RWPE2 (cell line): Measurements from ENCODE around the gene OR51E1.

Source experiments
- ATAC-seq: fragments of 200-7000 bp; cut with Tn5 transposase; 3 replicates; pipeline ENCODE4 v1.9.1; 2021; ENCODE audit warnings: low read depth
- DNase-seq: peaks from one replicate; pipeline ENCODE4 v3.0.0-alpha.2; 2020; ENCODE audit warnings: low spot score
- H3K27ac ChIP-seq: fragments of 450-650 bp; 2 replicates; pipeline ENCODE4 v1.5.1; 2017; ENCODE audit warnings: mild to moderate bottlenecking; ENCODE audit not compliant: poor library complexity, severe bottlenecking
- H3K27me3 ChIP-seq: fragments of 250-450 bp; sonication (Bioruptor Pico); 2 replicates; pipeline ENCODE4 v1.5.1; 2021; ENCODE audit warnings: mild to moderate bottlenecking, moderate library complexity; ENCODE audit not compliant: insufficient read depth, poor library complexity, severe bottlenecking
- H3K36me3 ChIP-seq: fragments of 250-450 bp; sonication (Bioruptor Pico); 2 replicates; pipeline ENCODE4 v1.5.1; 2020; ENCODE audit warnings: low read depth, mild to moderate bottlenecking, moderate library complexity
- H3K4me1 ChIP-seq: fragments of 250-450 bp; sonication (Bioruptor Pico); 2 replicates; pipeline ENCODE4 v1.5.1; 2021; ENCODE audit warnings: mild to moderate bottlenecking, moderate library complexity; ENCODE audit not compliant: insufficient read depth, poor library complexity, severe bottlenecking
- H3K4me3 ChIP-seq: fragments of 250-450 bp; sonication (Bioruptor Pico); 2 replicates; pipeline ENCODE4 v1.5.1; 2021; ENCODE audit warnings: mild to moderate bottlenecking, moderate library complexity; ENCODE audit not compliant: severe bottlenecking
- H3K9me3 ChIP-seq: fragments of 250-450 bp; sonication (Bioruptor Pico); 2 replicates; pipeline ENCODE4 v1.5.1; 2021; ENCODE audit warnings: mild to moderate bottlenecking, moderate library complexity; ENCODE audit not compliant: severe bottlenecking
- TF ChIP-seq, protein P1 (sequence below): fragments of 450-650 bp; IDR thresholded peaks from one replicate; pipeline ENCODE4 v1.5.1; 2017; ENCODE audit warnings: mild to moderate bottlenecking, moderate library complexity; ENCODE audit not compliant: poor library complexity, severe bottlenecking

Gene OR51E1

DNA sequence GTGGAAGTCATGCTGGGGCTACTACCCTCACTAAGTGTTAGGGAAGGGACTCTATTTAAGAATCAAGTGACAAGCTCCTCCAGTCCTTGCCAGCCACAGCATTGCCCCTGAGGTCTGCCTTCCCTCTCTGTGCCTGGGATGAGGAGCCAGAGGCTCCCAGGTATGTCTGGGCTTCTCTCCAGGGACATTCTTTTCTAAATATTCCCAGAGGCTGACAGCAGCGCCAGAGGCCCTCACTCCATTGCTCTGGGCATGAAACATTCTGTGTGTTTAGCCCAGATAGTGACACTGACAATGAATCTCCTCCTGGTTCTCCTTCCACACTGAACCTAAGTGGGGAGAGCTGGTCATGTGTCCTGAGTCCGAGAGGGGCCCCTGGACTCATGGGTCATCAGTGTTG, 2.2 kb downstream of the OR51E1 start:
- H3K36me3 ChIP-seq: no peaks in the 10 kb centered on the region
- H3K4me3 ChIP-seq: no peak overlapping the region
- H3K4me1 ChIP-seq: no peaks in the 10 kb centered on the region
- DNase-seq: no peak
- TF ChIP-seq, protein P1, sequence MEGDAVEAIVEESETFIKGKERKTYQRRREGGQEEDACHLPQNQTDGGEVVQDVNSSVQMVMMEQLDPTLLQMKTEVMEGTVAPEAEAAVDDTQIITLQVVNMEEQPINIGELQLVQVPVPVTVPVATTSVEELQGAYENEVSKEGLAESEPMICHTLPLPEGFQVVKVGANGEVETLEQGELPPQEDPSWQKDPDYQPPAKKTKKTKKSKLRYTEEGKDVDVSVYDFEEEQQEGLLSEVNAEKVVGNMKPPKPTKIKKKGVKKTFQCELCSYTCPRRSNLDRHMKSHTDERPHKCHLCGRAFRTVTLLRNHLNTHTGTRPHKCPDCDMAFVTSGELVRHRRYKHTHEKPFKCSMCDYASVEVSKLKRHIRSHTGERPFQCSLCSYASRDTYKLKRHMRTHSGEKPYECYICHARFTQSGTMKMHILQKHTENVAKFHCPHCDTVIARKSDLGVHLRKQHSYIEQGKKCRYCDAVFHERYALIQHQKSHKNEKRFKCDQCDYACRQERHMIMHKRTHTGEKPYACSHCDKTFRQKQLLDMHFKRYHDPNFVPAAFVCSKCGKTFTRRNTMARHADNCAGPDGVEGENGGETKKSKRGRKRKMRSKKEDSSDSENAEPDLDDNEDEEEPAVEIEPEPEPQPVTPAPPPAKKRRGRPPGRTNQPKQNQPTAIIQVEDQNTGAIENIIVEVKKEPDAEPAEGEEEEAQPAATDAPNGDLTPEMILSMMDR: no peak
- ATAC-seq: no peak
- H3K9me3 ChIP-seq: no peaks in the 10 kb centered on the region
- no peaks in the 10 kb centered on the region for H3K27me3 ChIP-seq
- H3K27ac ChIP-seq: no peak overlapping the region

DNA sequence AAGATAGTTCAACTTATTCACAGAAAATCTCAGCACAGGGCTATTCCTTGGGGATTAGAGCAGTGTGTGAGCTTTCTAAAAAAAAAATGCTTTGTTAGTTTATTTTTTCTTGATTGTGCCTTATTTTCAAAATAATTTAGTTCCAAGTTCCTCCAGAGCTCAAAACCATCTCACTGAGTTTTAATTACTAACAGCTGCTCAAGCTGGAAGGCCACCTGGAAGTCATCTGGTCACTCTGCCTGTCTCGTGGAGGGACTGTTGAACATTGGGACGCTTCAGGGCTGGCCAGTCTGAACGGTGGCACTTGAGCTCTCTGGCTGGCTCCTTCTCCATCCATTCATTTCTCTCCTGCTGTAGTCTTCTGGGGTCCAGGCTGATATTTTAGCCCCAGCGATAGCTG, 4.0 kb downstream of the OR51E1 start:
- H3K4me1 ChIP-seq: no peaks in the 10 kb centered on the region
- H3K27ac ChIP-seq: no peak overlapping the region
- H3K9me3 ChIP-seq: no peaks in the 10 kb centered on the region
- TF ChIP-seq, protein P1: no peak
- ATAC-seq (no peak), DNase-seq (no peak)
- H3K36me3 ChIP-seq: no peaks in the 10 kb centered on the region
- H3K27me3 ChIP-seq: no peaks in the 10 kb centered on the region
- no peak overlapping the region for H3K4me3 ChIP-seq

DNA sequence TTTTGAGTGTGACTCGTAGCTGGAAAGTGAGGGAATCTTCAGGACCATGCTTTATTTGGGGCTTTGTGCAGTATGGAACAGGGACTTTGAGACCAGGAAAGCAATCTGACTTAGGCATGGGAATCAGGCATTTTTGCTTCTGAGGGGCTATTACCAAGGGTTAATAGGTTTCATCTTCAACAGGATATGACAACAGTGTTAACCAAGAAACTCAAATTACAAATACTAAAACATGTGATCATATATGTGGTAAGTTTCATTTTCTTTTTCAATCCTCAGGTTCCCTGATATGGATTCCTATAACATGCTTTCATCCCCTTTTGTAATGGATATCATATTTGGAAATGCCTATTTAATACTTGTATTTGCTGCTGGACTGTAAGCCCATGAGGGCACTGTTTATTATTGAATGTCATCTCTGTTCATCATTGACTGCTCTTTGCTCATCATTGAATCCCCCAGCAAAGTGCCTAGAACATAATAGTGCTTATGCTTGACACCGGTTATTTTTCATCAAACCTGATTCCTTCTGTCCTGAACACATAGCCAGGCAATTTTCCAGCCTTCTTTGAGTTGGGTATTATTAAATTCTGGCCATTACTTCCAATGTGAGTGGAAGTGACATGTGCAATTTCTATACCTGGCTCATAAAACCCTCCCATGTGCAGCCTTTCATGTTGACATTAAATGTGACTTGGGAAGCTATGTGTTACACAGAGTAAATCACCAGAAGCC, 11.0 kb downstream of the OR51E1 start:
- DNase-seq: no peak
- H3K27me3 ChIP-seq: peaks cover 3% of the 10 kb centered on the region
- ATAC-seq: no peak
- H3K27ac ChIP-seq: no peak overlapping the region
- H3K36me3 ChIP-seq: no peaks in the 10 kb centered on the region
- TF ChIP-seq, protein P1: no peak
- H3K4me1 ChIP-seq: no peaks in the 10 kb centered on the region
- no peak overlapping the region for H3K4me3 ChIP-seq
- no peaks in the 10 kb centered on the region for H3K9me3 ChIP-seq

DNA sequence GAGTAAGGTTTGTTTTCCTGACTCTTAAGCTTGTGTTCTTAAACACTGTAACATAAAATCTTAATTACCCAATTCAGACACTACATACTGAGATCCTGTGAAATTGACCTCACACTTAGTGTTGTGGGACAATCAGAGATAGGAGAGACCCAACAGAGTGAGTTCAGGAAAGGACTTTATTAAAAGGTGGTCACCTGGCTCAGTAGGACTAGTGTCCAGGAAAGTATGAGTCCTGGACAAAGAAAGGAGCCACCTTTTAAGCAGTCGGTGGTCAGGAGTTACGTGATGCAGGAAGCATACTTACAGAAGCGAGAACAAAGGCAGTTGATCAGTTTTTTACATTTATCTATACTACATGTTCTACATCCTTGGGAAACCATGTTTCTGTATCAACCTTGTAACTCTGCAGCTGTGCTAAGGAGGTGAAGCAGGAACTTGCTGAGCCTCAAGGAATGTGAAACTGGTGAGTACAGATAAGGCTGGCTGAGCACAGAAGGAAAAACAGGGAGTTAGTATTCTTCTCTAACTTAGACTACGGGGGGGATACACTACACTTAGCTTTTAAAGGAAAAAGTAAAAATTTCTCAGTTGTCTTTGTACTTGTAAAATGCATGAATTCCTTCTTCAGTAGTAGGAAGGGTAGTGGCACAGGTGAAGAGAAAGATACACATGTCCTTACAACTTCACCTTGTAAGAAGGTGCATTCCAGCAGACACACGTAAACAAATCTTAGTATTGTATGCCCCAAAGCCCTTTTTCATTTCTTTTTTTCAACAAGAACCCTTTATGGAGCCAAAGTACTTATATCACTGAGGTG, 15.1 kb downstream of the OR51E1 start:
- Histone ChIP-seq H3K27me3 (peaks cover 3% of the 10 kb centered on the region), H3K27ac (no peak overlapping the region), H3K9me3 (no peaks in the 10 kb centered on the region), H3K4me1 (no peaks in the 10 kb centered on the region), H3K4me3 (no peak overlapping the region), H3K36me3 (no peaks in the 10 kb centered on the region)
- DNase-seq (no peak), ATAC-seq (no peak)
- TF ChIP-seq, protein P1: no peak
